GM19035 (cell line): ENCODE data around the gene SCGB3A1.

Source experiments
- ATAC-seq: cut with Tn5 transposase; IDR thresholded peaks from one replicate; pipeline ENCODE4 v1.9.1; 2021; ENCODE audit not compliant: unreplicated experiment

Gene SCGB3A1

DNA sequence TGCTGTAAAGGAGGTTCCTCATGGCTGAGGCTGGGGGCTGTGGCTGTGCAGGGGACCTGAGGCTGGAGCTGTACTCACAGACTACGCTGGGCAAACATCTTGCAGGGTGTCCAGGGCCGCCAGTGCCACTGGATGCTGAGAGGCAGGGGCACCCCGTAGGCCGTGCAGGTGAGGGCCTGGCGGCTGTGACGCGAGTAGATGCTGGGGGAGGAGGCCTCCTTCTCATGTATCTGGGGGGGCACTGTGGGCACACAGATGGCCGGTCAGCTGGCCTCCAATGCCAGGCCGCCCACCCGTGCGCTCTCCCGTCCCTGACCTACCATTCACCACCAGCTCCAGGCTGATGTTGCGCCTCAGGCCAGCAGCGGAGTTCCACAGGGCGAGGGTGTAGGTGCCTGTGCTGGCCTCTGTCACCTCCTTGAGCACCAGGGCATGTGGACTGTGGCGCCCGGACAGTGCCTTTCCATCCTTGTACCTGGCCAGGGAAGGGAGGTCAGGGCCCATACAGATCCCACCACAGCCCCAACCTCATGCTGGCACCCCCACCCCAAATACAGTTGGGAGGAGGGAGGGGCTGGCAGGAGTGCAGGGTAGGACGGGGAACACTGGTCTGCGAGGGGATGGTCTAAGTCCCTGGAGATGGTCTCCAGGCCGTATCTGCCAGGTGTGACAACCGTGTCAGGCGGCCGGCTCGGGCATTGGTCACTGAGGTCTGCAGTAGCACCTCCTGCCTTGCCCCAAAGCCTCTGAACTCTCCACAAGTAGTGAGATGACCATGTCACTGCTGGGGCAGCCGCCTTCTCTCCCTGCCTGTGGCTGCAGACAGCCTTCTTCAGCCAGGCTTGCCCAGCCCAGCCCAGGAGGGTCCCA, 34.7 kb upstream of the SCGB3A1 start:
- no peak for ATAC-seq

DNA sequence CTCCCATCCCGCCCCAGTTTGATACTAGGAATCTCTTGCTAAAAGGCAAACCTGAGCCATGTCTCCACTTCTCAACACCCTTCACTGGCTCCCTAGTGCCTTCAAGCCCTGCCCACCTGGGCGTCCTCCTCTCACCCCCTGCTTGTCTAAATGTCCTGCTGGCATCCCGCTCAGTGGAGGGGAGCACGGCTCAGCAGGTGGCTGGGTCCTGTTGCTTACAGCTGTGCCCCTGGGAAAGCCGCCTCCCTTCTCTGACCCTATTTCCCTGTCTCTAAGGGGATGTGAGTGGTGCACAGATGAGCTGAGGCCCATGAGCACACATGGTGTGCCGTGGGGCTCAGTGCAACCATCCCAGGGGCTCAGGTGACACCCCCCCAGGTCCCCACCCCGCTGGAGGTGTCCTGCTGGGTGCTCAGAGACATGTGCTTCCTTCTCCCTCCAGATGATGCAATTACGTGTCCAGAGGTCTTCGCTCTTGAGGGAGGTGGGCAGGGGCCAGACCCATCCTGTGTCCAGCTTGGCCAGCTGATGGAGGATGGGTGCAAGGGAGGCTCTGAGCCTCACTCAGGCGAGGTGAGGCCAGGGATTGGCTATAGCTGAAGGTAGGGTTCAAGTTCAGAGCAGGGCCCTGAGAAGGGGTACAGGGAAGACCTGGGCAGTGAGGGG, 34.0 kb upstream of the SCGB3A1 start:
- ATAC-seq: no peak

DNA sequence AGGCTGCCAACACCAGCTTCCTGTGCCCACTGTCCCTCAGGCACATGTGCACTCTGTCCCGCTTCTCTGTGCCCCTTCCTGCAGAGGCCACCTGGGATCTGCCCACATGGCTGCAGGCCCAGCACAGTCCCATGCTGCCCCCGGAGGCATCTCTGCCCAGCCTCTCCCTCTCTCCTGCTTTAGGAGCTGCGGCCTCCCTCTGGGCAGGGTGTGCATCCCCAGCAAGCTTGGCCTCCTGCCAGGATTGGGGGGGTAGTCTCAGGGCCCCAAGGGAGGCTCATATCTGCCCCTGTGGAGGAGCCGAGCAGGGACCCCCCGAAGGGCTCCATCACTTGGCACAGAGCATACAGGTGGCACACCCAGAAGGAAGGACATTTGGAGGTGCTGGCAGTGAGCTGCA, 33.3 kb upstream of the SCGB3A1 start:
- ATAC-seq: no peak

DNA sequence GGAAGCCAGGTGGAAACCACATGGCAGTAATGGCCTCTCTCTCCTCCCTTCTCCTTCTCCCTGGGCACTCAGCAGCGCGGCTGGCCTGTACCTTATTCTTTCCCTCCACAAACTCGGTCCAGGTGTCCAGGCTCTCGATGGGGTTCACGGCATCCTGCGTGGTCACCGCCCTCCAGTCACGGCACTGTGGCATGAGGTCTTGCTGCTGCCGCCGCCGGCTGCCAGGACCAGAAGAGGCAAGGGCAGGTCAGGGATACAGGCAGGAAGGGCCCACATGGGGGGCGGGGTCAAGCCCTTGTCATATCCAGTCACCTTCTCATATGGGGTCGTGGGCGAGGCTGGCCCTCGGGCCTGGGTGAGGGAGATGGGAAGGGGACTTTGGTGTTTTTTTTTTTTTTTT, 32.5 kb upstream of the SCGB3A1 start:
- no peak for ATAC-seq

- ATAC-seq: no peak
Observed at GRCh38 chr5:180623411-180623834, 32.1 kb upstream of the SCGB3A1 start.

- ATAC-seq: no peak
Observed at GRCh38 chr5:180622910-180623309, 31.6 kb upstream of the SCGB3A1 start.

GRCh38 chr5:180621311-180621710, 30.0 kb upstream of the SCGB3A1 start:
- no peak for ATAC-seq

- ATAC-seq: no peak
Observed at GRCh38 chr5:180620014-180620413, 28.7 kb upstream of the SCGB3A1 start.

GRCh38 chr5:180619563-180619915, 28.2 kb upstream of the SCGB3A1 start:
- ATAC-seq: no peak

DNA sequence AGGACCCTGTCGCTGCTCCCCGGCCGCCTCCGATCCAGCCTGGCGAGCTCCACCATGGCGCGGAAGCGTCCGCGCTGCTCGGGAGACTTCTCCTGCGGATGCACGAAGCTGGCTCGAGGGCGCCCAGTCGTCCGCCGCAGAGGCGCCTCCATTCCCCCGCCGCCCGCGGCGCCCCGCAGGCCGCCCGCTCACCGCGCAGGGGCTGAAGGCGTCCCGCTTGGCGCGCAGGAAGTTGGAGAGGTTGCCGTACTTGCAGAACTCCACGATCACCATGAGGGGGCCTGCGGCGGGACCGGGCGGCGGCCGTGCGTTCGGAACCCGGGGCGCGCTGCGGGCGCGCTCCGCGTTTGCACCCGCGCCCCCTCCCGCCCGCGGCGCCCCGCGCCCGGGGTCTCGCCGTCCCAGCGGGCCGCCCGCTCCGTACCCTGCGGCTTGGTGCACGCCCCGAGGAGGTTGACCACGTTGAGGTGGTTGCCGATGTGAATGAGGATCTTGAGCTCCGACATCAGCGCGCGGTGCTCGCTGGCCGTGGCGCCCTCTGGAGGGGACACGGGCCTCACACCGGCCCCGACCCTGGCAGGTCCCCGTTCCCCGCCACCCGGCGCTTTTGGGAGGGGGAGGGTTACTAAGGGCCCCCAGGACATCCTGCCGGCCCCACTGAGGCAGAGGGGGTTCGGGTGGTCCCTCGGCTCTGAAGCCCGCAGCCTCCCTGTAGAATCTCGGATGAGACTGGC, 27.7 kb upstream of the SCGB3A1 start:
- no peak for ATAC-seq

DNA sequence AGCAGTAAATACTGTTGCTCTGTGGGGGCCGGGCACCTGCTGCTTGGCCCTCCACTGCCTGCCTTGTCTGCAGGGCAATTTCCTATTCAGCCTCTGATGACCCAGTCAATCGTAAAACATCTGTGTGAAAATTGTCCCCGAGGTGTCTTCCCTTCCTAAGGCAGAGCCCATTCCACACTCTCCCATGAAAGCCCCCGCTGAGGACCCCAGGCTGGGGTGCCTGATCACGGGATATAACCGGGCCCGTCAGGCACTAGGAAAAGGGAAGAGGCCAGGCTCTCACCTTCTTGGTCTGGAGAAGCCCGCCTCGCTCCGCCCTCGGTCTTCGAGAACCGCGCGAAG, 27.2 kb upstream of the SCGB3A1 start:
- no peak for ATAC-seq

GRCh38 chr5:180613814-180614188, 22.5 kb upstream of the SCGB3A1 start:
- ATAC-seq: no peak

DNA sequence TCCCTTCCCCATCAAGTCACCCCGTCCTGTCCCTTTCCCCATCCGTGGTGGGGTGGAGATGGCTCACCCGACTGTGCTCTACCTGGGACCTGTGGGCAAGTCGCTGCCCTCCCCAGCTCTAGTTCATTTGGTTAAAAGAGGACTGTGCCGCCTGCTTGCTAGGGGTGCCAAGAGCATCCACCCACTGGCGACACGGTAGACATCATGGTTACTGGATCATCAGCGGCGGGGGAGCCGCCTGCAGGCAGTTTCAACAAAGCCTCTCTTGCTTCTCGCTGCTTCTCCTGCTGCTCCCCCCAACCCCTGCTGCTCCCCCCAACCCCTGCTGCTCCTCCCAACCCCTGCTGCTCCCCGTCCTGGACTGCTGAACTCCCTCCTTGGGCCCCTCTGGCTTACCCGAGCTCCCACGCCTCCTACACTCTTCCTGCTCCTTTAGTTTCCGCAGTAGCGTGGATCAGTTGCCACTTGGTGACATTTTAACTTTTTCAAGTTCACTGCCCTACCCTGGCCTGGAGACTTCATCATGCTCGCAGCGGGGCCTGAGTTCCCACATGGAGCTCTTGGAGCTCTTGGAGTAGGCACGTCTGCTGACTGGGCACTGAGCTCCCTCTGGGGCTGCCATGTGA, 22.0 kb upstream of the SCGB3A1 start:
- no peak for ATAC-seq

DNA sequence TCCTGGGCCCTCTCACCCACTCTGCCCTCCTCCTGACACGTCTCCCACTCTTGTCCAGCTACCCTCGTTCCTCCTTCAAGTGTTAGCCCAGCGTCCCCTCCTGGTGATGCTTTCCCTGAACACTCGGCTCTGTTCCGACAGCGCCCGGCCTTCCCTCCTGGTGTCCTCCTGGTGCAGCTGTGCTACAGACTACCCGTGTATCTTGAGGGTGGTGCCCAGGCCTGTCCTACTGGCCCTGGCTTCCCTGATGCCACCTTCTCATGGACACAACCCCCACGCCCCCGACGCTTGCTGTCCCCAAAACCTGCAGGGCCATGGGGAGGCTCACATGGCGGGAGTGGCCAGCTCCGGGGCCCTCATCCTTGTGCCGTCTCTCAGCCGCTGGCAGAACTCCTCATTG, 21.4 kb upstream of the SCGB3A1 start:
- ATAC-seq: no peak

DNA sequence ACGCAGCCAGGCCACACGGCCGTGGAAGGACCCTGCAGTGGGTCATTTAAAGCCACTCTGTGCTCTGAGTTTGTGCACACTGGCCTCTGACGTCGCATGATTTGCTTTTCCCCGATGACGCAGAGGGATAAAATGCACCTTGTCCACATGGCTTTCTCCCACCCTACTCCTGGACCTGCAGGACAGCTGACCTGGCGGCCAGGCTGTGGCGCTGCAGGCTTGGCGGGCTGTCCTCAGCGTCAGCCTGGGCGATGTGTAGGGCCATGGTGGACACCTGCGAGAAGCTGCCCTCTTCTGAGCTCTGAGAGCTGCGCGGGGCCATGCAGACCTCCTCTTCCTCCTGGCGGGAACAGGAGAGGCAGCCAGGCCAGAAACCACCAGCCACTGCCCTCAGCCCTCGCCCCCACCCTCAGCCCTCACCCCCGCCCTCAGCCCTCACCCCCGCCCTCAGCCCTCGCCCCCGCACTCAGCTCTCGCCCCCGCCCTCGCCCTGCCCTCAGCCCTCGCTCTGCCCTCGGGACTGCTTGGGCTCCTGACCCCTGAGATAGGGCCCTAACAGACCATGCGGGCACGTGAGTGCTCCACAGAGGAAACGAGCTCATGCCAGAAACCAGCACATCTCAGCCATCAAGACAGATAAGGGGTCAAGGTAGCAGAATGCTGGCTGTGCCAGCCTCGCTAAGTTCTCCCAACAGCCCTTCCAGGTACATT, 20.0 kb upstream of the SCGB3A1 start:
- ATAC-seq: no peak

DNA sequence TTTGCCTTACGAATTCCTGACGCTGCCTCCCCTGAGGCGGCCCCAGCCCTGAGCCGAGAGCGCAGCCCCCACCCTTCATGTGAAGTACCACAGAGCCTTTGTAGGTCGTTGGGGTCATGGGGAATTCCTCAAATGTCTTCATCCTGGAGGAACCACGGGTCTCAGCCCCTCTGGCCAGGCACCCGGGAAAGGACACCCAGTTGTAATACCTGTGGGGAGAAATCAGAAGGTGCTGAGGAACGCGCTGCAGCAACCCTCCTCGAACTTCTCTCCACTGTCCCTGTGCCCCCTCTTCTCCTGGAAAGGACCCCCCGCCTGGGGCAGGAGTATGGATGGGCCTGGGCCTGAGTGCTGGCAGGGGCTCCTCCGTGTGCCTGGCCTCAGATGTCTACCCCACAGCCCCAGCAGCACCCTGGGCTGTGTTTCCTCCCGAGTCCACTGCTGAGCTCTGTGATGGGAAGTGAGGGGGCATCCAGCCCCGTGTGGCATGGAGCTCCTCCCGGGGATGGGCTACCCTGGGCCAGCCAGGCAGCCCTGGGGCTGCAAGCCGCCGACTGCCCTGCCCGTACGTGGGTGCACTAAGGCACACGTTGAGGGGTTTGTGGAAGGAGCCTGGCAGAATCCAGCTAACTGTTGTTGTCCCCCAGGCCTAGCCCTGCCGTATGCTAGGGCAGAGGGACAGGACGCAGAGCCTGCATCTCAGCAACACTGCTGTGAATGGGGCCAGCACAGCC, 18.7 kb upstream of the SCGB3A1 start:
- ATAC-seq: no peak

GRCh38 chr5:180609386-180609785, 18.1 kb upstream of the SCGB3A1 start:
- no peak for ATAC-seq

DNA sequence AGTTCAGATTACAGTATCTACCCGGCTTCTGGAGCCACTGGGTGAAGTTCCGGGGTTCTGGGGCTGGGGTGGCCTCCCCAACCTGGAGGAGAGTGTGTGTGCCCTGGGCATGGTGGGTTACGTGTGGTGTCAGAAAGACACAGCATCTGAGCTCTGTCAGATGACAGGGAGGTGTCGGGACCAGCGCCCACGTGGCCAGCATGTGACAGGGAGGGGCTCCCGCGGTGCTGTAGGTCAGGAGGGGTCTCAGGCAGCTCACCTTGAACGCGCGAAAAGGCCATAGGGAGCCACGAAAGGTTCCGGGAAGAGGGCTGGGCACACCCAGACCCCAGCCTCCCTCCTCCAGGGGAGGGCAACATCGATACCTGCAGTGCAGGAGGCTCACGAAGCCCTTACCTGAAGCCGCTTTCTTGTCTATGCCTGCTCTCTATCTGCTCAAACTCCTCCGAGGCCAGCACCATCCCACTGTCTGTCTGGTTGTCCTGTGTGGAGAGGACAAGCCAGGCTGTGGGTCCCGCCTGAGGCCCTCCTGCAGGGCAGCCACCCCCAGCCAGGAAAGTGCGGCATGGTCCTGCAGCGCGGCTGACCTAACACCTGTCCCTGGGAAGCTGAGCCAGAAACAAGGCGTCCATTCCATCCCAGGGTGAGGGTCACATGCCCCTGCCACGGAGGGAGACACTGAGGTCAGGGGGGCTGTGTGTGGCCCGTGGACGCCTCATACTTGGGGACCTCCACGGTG, 17.4 kb upstream of the SCGB3A1 start:
- ATAC-seq: no peak

GRCh38 chr5:180607861-180608571, 16.7 kb upstream of the SCGB3A1 start:
- ATAC-seq: no peak
